Measurements from ENCODE around the gene HBQ1. TPM values are rescaled to one million over a fixed set of nuclear protein-coding genes. Genes with fewer than 3 reads are reported as not detected.

Gene HBQ1
- total RNA-seq, 1 experiment from 2014 or later, result not detected

- Histone ChIP-seq H3K9me2 (ENCODE audit: insufficient read depth) (no peaks in the 10 kb centered on the region), H3K9me3 (ENCODE audit: control insufficient read depth in 1 of 2, insufficient read depth in 1 of 2, low read depth in 1 of 2, low read length in 2 of 2) (no peaks in the 10 kb centered on the region), H3K27me3 (ENCODE audit: insufficient read depth, low read length) (no peaks in the 10 kb centered on the region), H2AFZ (ENCODE audit: low read depth, low read length, poor library complexity, severe bottlenecking) (no peak overlapping the region), H3K4me1 (ENCODE audit: control insufficient read depth in 1 of 2, insufficient read depth in 2 of 2, low read length in 2 of 2) (no peaks in the 10 kb centered on the region), H3K27ac (ENCODE audit: low read depth, low read length) (no peak overlapping the region), H3K4me3 (replicated peaks in 1 of 2; ENCODE audit: low read depth in 1 of 2, low read length in 2 of 2) (no peak overlapping the region), H4K20me1 (ENCODE audit: insufficient read depth) (no peaks in the 10 kb centered on the region), H3K9ac (ENCODE audit: low read length) (no peak overlapping the region), H3K36me3 (ENCODE audit: control insufficient read depth in 1 of 2, insufficient read depth in 2 of 2, low read length in 2 of 2) (no peaks in the 10 kb centered on the region), H3K4me2 (ENCODE audit: low read length) (no peak overlapping the region), H3K79me2 (ENCODE audit: insufficient read depth, low read length) (no peaks in the 10 kb centered on the region; the same call in 1 of the 2 replicates)
- TF ChIP-seq ZFX (IDR thresholded peaks at IDR 0.05), result no peak
- TF ChIP-seq MAX (IDR thresholded peaks at IDR 0.05), result no peak
- TF ChIP-seq POLR2A (IDR thresholded peaks at IDR 0.05; ENCODE audit: borderline replicate concordance, extremely low read depth, insufficient read depth, insufficient read length), result no peak
- no peak for TF ChIP-seq FOSL1 (IDR thresholded peaks at IDR 0.05; ENCODE audit: low read depth)
- no peak for TF ChIP-seq SP1 (IDR thresholded peaks at IDR 0.05; ENCODE audit: low read depth)
- no peak for TF ChIP-seq SIN3A (IDR thresholded peaks at IDR 0.05; ENCODE audit: low read depth)
- no peak for TF ChIP-seq ZNF274 (IDR thresholded peaks at IDR 0.05; ENCODE audit: low read depth, low read length)
- DNase-seq (ENCODE audit: low read depth, low spot score) (no peak), ATAC-seq (no peak)
- POLR2A ChIA-PET, result no interaction called here
- intact Hi-C loops (cut with micrococcal nuclease), result no loop called here
- CTCF ChIA-PET, result no interaction called here
- RAD21 ChIA-PET (ENCODE audit: low non-redundant PET in 1 of 2, low total read pairs in 2 of 2, uncharacterized antibody in 2 of 2, unreplicated experiment in 2 of 2), result no interaction called here
- BruUV-seq (replicated peaks), result no TSS peak
Measured at GRCh38 chr16:143047-143446, 37.2 kb upstream of the HBQ1 start.

- CTCF ChIA-PET, result no interaction called here
- H4K20me1 ChIP-seq (ENCODE audit: insufficient read depth), result no peaks in the 10 kb centered on the region
- no peaks in the 10 kb centered on the region for H3K27me3 ChIP-seq (ENCODE audit: insufficient read depth, low read length)
- POLR2A ChIA-PET, result no interaction called here
- intact Hi-C loops (cut with micrococcal nuclease), result no loop called here
- no peak overlapping the region for H3K4me3 ChIP-seq (replicated peaks in 1 of 2; ENCODE audit: low read depth in 1 of 2, low read length in 2 of 2)
- RAD21 ChIA-PET (ENCODE audit: low non-redundant PET in 1 of 2, low total read pairs in 2 of 2, uncharacterized antibody in 2 of 2, unreplicated experiment in 2 of 2), result no interaction called here
- DNase-seq (ENCODE audit: low read depth, low spot score) (no peak), ATAC-seq (no peak)
- H3K79me2 ChIP-seq (ENCODE audit: insufficient read depth, low read length), result no peaks in the 10 kb centered on the region
- H3K9ac ChIP-seq (ENCODE audit: low read length), result no peak overlapping the region
- no peaks in the 10 kb centered on the region for H3K4me1 ChIP-seq (ENCODE audit: control insufficient read depth in 1 of 2, insufficient read depth in 2 of 2, low read length in 2 of 2)
- no peak overlapping the region for H3K4me2 ChIP-seq (ENCODE audit: low read length)
- no peak overlapping the region for H3K27ac ChIP-seq (ENCODE audit: low read depth, low read length)
- no peaks in the 10 kb centered on the region for H3K9me2 ChIP-seq (ENCODE audit: insufficient read depth)
- no peaks in the 10 kb centered on the region for H3K9me3 ChIP-seq (ENCODE audit: control insufficient read depth in 1 of 2, insufficient read depth in 1 of 2, low read depth in 1 of 2, low read length in 2 of 2)
- BruUV-seq (replicated peaks), result no TSS peak
- no peak overlapping the region for H2AFZ ChIP-seq (ENCODE audit: low read depth, low read length, poor library complexity, severe bottlenecking)
- no peaks in the 10 kb centered on the region for H3K36me3 ChIP-seq (ENCODE audit: control insufficient read depth in 1 of 2, insufficient read depth in 2 of 2, low read length in 2 of 2)
- TF ChIP-seq EGR1 (IDR thresholded peaks at IDR 0.05; ENCODE audit: low read depth), result no peak
- no peak for TF ChIP-seq CBX3 (IDR thresholded peaks at IDR 0.05; ENCODE audit: low read depth)
- no peak for TF ChIP-seq TCF7L2 (IDR thresholded peaks at IDR 0.05; ENCODE audit: borderline replicate concordance, extremely low read depth, insufficient read depth, insufficient read length)
Measured at GRCh38 chr16:143456-143855, 36.8 kb upstream of the HBQ1 start.

All from HCT116 (cell line).